MCF 10A (cell line): ENCODE results near the gene ABCC6. TPM values are rescaled to one million over a fixed set of nuclear protein-coding genes. Genes with fewer than 3 reads are reported as not detected.
"Not testable (repeated sequence)": the region's sequence is repeated elsewhere in the genome, so short reads cannot be mapped to it uniquely, and the experiment has no call there.

Experiments
- BruUV-seq: library from RNA; stranded (reverse); fragments of 400-500 nt; replicated peaks from 2 replicates; lab custom pipeline; 2021; lab: Mats Ljungman, UMichigan
- CTCF ChIA-PET: fragments of 300-600 bp; sonication (Branson Sonifier 250); formaldehyde crosslinking; extraction: SDS; loops from one replicate; lab custom pipeline; 2021; ENCODE audit warnings: antibody characterized with exemption, inconsistent platforms; lab: Yijun Ruan, JAX
- POLR2A ChIA-PET: fragments of 300-600, 350-650 bp; sonication (Branson Sonifier 250); formaldehyde crosslinking; extraction: SDS; loops from one replicate; lab custom pipeline; 2020; ENCODE audit warnings: antibody characterized with exemption, inconsistent platforms; lab: Yijun Ruan, JAX
- DNase-seq: peaks from one replicate; pipeline ENCODE4 v3.0.0-alpha.2; 2018; ENCODE audit not compliant: unreplicated experiment
- H3K27ac Mint-ChIP-seq: one replicate; pipeline ENCODE4 v1.8.0; 2022; ENCODE audit warnings: mild to moderate bottlenecking, low read depth, mixed read lengths; ENCODE audit not compliant: unreplicated experiment
- H3K27me3 Mint-ChIP-seq: one replicate; pipeline ENCODE4 v1.8.0; 2022; ENCODE audit warnings: mixed read lengths; ENCODE audit not compliant: insufficient read depth, unreplicated experiment
- H3K36me3 Mint-ChIP-seq: one replicate; pipeline ENCODE4 v1.8.0; 2022; ENCODE audit warnings: mild to moderate bottlenecking, moderate library complexity, mixed read lengths; ENCODE audit not compliant: insufficient read depth, unreplicated experiment
- H3K4me1 Mint-ChIP-seq: one replicate; pipeline ENCODE4 v1.8.0; 2022; ENCODE audit warnings: mixed read lengths; ENCODE audit not compliant: insufficient read depth, unreplicated experiment
- H3K4me3 Mint-ChIP-seq: one replicate; pipeline ENCODE4 v1.8.0; 2022; ENCODE audit warnings: mild to moderate bottlenecking, moderate library complexity, mixed read lengths; ENCODE audit not compliant: unreplicated experiment
- H3K9me3 Mint-ChIP-seq: one replicate; pipeline ENCODE4 v1.8.0; 2022; ENCODE audit warnings: mixed read lengths; ENCODE audit not compliant: unreplicated experiment
- CTCF ChIP-seq: fragments of 200-600 bp; IDR thresholded peaks from one replicate; pipeline ENCODE4 v1.8.0; 2022; ENCODE audit warnings: antibody characterized with exemption, mild to moderate bottlenecking; ENCODE audit not compliant: unreplicated experiment
- intact Hi-C: fragments of 100-400 bp; cut with micrococcal nuclease; formaldehyde crosslinking; loops from 2 replicates; pipeline ENCODE4 v1.14.1; 2022
- total RNA-seq: library from RNA; stranded (reverse); gene quantifications from 2 replicates; pipeline ENCODE4 v1.2.3, GENCODE V29; 2022

ABCC6 gene
- total RNA-seq, 1 experiment from 2014 or later, result not detected

DNA sequence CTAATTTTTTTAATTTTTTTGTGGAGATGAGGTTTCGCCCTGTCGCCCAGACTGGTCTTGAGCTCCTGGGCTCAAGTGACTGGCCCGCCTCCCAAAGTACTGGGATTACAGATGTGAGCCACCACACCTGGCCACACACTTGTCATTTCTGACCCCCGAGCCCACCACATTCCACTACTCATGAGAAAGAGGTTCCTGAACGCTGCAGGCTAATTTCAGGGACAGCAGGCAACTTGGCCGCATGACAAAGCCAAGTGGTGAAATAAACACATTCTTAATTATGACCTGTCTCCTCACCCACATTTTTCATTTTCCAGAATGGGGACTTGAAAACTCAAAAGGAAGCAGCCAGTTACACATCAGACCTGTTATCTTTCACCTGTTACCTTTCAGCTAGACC is 114.5 kb downstream of the ABCC6 start:
- BruUV-seq, result no TSS peak
- H3K27me3 Mint-ChIP-seq, result no peaks in the 10 kb centered on the region
- DNase-seq, result no peak
- H3K9me3 Mint-ChIP-seq, result no peaks in the 10 kb centered on the region
- intact Hi-C loops, result no loop called here
- no peaks in the 10 kb centered on the region for H3K4me1 Mint-ChIP-seq
- H3K36me3 Mint-ChIP-seq, result peaks cover 69% of the 10 kb centered on the region
- no peak for TF ChIP-seq CTCF
- ChIA-PET POLR2A (no interaction called here), CTCF (interaction anchor here (0.6 to 1.3 kb wide), 3 partner anchors 11 to 234 kb away, joined by 3 to 10 read pairs (median 9); no protein-coding TSS in a partner anchor)
- no peak overlapping the region for H3K4me3 Mint-ChIP-seq
- H3K27ac Mint-ChIP-seq, result no peak overlapping the region

DNA sequence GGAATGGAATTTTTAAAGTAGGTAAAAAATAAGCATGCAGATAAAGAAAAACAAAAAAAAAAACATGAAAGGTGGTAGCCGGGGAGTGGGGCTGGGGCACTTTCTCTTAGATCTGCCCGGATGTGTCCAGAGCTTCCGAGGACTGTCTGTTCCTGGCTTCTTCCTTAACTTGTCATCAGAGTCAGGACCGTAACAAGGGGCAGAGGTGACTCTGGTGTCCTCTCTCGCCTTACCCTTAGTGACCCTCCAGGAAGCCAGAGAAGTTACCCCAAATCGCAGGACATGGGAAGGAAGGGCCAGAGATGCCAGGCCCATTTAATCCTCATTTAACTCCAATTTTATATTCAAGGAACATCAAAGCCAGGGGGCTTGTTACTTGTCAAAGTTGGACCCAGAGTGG is 115.5 kb downstream of the ABCC6 start:
- no peaks in the 10 kb centered on the region for H3K9me3 Mint-ChIP-seq
- no peak for DNase-seq
- H3K4me1 Mint-ChIP-seq, result no peaks in the 10 kb centered on the region
- H3K27me3 Mint-ChIP-seq, result no peaks in the 10 kb centered on the region
- ChIA-PET POLR2A (no interaction called here), CTCF (interaction anchor here (0.9 to 1.1 kb wide), 2 partner anchors 18 to 233 kb away, joined by 4 to 10 read pairs; no protein-coding TSS in a partner anchor)
- H3K27ac Mint-ChIP-seq, result no peak overlapping the region
- BruUV-seq, result no TSS peak
- no peak for TF ChIP-seq CTCF
- H3K4me3 Mint-ChIP-seq, result no peak overlapping the region
- H3K36me3 Mint-ChIP-seq, result peaks cover 69% of the 10 kb centered on the region
- intact Hi-C loops, result no loop called here

DNA sequence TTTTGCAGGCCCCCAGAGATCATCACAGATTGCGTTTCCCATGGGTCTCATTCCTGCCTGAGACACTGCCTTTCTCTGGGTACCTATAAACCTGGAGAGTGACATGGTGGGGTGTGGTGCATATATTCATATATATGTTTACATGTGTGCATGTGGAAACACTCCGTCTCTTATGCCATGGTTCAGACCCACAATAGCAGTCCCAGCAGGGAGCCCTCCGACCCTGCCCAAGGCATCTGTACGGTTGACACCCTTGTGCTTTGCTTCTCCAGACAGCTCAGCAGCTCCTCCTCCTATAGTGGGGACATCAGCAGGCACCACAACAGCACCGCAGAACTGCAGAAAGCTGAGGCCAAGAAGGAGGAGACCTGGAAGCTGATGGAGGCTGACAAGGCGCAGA is 116.8 kb downstream of the ABCC6 start:
- intact Hi-C loops, result no loop called here
- BruUV-seq, result no TSS peak
- Mint-ChIP-seq H3K36me3 (peaks cover 67% of the 10 kb centered on the region), H3K4me3 (no peak overlapping the region), H3K27me3 (no peaks in the 10 kb centered on the region), H3K27ac (no peak overlapping the region), H3K4me1 (no peaks in the 10 kb centered on the region), H3K9me3 (no peaks in the 10 kb centered on the region)
- POLR2A ChIA-PET, result no interaction called here
- CTCF ChIA-PET, result interaction anchor here (0.6 kb wide), 1 partner anchor 156 kb away, joined by 3 read pairs; no protein-coding TSS in a partner anchor
- TF ChIP-seq CTCF, result no peak
- DNase-seq, result no peak

- no peaks in the 10 kb centered on the region for H3K27me3 Mint-ChIP-seq
- no peak for DNase-seq
- no peak for TF ChIP-seq CTCF
- no TSS peak for BruUV-seq
- no peak overlapping the region for H3K27ac Mint-ChIP-seq
- CTCF ChIA-PET, result interaction anchor here (0.9 to 1.2 kb wide), 2 partner anchors 9 to 231 kb away, joined by 3 read pairs; no protein-coding TSS in a partner anchor
- no peak overlapping the region for H3K4me3 Mint-ChIP-seq
- intact Hi-C loops, result no loop called here
- H3K9me3 Mint-ChIP-seq, result no peaks in the 10 kb centered on the region
- no peaks in the 10 kb centered on the region for H3K4me1 Mint-ChIP-seq
- POLR2A ChIA-PET, result no interaction called here
- peaks cover 60% of the 10 kb centered on the region for H3K36me3 Mint-ChIP-seq
Observed at GRCh38 chr16:16105646-16106045, 117.6 kb downstream of the ABCC6 start.

GRCh38 chr16:16104804-16105141 is 118.5 kb downstream of the ABCC6 start:
- H3K27me3 Mint-ChIP-seq, H3K27ac Mint-ChIP-seq, intact Hi-C loops, BruUV-seq, H3K4me1 Mint-ChIP-seq, H3K9me3 Mint-ChIP-seq, H3K4me3 Mint-ChIP-seq, DNase-seq, POLR2A ChIA-PET: not testable (repeated sequence)
- peaks cover 57% of the 10 kb centered on the region for H3K36me3 Mint-ChIP-seq
- CTCF ChIA-PET, result interaction anchor here (0.9 kb wide), 1 partner anchor 230 kb away, joined by 3 read pairs; no protein-coding TSS in a partner anchor

GRCh38 chr16:16104132-16104803 is 119.0 kb downstream of the ABCC6 start:
- H3K27me3 Mint-ChIP-seq, H3K27ac Mint-ChIP-seq, POLR2A ChIA-PET, DNase-seq, intact Hi-C loops, H3K9me3 Mint-ChIP-seq, H3K4me3 Mint-ChIP-seq, H3K4me1 Mint-ChIP-seq, BruUV-seq: not testable (repeated sequence)
- CTCF ChIA-PET, result interaction anchor here (0.9 to 1.1 kb wide), 2 partner anchors 84 to 429 kb away, joined by 3 read pairs; no protein-coding TSS in a partner anchor
- peaks cover 52% of the 10 kb centered on the region for H3K36me3 Mint-ChIP-seq
